ENCODE data around the gene KCNQ1. TPM values are rescaled to one million over a fixed set of nuclear protein-coding genes. Genes with fewer than 3 reads are reported as not detected.

KCNQ1 gene
- total RNA-seq, 4 donors from 2014 or later, result 5.6 to 46.8 (median 24.6) TPM

DNA sequence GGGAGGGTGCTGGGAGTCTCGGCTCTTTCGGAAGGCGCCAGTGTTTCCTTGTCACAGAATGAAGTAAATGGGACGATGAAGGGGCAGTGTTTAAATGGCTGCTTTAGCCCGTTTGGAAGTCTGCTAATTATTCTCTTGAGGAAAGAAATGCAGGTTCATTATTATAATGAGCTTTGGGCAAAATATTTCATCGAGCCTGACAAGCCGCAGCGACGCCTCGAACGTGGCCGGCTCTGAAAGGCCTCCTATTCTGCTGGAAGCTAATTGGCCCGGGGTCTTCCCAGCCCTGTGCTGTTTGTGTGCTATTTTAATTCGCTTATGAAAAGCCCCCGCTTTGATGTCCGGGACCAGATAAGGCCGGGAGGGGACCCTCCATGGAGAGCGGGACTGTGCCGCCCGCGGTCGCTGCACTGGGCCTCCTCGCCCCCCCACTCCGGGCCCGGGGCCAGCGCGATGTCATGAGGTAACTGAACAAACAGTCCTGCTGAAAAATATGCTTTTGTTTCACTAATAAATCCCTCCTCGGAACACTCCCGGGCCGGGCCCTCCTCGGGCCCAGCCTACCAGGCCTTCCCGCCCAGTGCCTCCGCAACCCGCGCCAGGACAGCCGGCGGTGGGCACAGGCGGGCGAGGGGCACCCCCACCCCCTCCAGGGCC, 362.3 kb downstream of the KCNQ1 start:
- WGBS, 2 donors (ENCODE audit: low coverage in 1 of 2), result 33 to 72% methylated on average over 5 to 39 of the region's 39 CpGs
- H3K9me3 ChIP-seq, result no peaks in the 10 kb centered on the region
- no peaks in the 10 kb centered on the region for H3K36me3 ChIP-seq
- TF ChIP-seq POLR2AphosphoS5 (IDR thresholded peaks at IDR 0.05) (peak in 1 of 3 donors; percentile 60), POLR2A (IDR thresholded peaks at IDR 0.05) (no peak), EP300 (IDR thresholded peaks at IDR 0.05; ENCODE audit: low read depth) (no peak)
- TF ChIP-seq, protein P1, sequence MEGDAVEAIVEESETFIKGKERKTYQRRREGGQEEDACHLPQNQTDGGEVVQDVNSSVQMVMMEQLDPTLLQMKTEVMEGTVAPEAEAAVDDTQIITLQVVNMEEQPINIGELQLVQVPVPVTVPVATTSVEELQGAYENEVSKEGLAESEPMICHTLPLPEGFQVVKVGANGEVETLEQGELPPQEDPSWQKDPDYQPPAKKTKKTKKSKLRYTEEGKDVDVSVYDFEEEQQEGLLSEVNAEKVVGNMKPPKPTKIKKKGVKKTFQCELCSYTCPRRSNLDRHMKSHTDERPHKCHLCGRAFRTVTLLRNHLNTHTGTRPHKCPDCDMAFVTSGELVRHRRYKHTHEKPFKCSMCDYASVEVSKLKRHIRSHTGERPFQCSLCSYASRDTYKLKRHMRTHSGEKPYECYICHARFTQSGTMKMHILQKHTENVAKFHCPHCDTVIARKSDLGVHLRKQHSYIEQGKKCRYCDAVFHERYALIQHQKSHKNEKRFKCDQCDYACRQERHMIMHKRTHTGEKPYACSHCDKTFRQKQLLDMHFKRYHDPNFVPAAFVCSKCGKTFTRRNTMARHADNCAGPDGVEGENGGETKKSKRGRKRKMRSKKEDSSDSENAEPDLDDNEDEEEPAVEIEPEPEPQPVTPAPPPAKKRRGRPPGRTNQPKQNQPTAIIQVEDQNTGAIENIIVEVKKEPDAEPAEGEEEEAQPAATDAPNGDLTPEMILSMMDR (IDR thresholded peaks at IDR 0.05), result no peak
- H3K4me1 ChIP-seq, result peaks cover 18 to 31% (median 18%) of the 10 kb centered on the region in 4 donors
- DNase-seq, result peak; percentile 79
- H3K27me3 ChIP-seq, result no peaks in the 10 kb centered on the region
- intact Hi-C loops (cut with DNase I; ENCODE audit: low total_unique reads), result loop anchor here (5.0 kb wide), 1 partner anchor 925 kb away; no protein-coding TSS in a partner anchor
- in situ Hi-C loops (cut with MboI; ENCODE audit: low pct_ligation_motif_present in 1 of 4, low pct_unique_long_range_greater_than_20kb in 1 of 4, low sequenced_read_pairs in 3 of 4), result no loop called here
- peak overlapping the region; percentile 24 to 76 (median 56) for H3K27ac ChIP-seq
- H3K4me3 ChIP-seq, result no peak overlapping the region

DNA sequence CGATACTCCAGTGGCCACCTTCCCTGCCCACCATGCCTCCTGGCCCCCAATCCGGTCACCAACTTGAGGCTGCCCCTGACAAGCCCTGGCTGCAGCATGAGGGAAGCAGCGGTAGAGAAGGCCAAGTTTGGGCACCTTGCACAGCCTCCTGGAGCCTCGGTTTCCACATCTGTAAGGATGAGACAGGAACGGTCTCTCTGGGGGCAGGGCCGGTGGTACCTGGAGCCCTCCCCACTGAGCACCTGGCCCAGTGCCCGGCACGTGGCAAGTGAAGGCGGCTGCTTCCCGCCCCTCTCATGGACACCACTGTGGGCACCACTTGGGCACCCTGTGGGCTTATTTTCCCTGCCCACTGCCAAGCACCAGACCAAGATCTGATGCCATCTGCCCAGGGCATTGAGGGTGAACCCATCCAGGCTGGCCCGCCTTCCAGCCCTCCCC, 363.0 kb downstream of the KCNQ1 start:
- in situ Hi-C loops (cut with MboI; ENCODE audit: low pct_ligation_motif_present in 1 of 4, low pct_unique_long_range_greater_than_20kb in 1 of 4, low sequenced_read_pairs in 3 of 4) (no loop called here), intact Hi-C loops (cut with DNase I; ENCODE audit: low total_unique reads) (loop anchor here (5.0 kb wide), 1 partner anchor 926 kb away; no protein-coding TSS in a partner anchor)
- H3K27ac ChIP-seq, result peak overlapping the region; percentile 13 to 76 (median 42)
- peak; percentile 7 for DNase-seq
- peaks cover 18 to 38% (median 23%) of the 10 kb centered on the region in 4 donors for H3K4me1 ChIP-seq
- 86% methylated on average over 11 of the region's 11 CpGs; no CpG with 5 or more reads in 1 of the 2 donors for WGBS, 2 donors (ENCODE audit: low coverage in 1 of 2)
- no peaks in the 10 kb centered on the region for H3K36me3 ChIP-seq
- H3K27me3 ChIP-seq, result no peaks in the 10 kb centered on the region
- no peaks in the 10 kb centered on the region for H3K9me3 ChIP-seq
- H3K4me3 ChIP-seq, result no peak overlapping the region
- TF ChIP-seq POLR2AphosphoS5 (IDR thresholded peaks at IDR 0.05) (no peak), POLR2A (IDR thresholded peaks at IDR 0.05) (no peak), EP300 (IDR thresholded peaks at IDR 0.05; ENCODE audit: low read depth) (no peak)
- TF ChIP-seq, protein P1 (IDR thresholded peaks at IDR 0.05), result no peak

DNA sequence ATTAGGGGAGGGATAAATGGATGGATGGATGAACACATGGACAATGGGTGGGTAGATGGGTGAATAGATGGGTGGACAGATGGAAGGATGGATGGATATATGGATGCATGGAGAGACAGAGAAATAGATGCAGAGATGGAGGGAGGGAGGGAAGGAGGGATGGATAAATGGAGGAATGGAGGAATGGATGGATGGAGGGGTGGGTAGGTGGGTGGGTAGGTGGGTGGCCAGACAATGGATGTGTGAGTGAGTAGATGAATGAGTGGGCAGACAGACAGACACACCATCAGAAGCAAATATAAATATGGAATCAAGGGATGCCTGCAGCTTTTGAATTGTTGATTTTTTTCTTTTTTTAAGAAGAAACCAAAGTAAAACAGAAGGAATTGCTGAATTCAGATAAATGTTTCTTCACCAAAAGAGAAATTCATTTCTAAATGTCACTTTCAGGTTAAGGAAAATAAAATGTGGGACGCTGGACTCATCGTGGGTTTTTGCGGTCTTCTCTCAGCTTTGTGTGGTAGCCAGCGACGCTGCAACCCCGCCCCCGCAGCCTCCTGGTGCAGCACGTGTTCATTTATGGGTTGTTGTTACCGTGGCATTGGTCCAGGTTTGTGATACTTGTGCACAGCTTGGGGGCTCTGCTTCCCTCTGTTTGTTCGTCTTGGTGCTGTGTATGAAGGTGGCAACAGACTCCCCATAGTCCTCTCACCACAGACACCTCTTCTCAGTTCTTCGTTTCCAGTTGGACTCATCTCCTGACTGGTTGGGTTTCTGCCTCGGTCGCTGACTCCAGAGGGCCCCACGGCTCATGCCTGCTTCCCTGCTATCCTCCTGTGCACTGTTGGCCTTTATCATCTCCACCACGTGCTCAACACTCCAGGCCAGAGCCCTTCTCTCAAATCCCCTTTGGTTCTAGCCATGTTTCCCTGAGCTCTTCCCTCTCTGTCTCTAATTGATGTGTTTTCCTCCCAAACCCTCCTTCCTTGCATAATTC, 364.3 kb downstream of the KCNQ1 start:
- peak; percentile 6 for DNase-seq
- no peak overlapping the region for H3K4me3 ChIP-seq
- H3K36me3 ChIP-seq, result no peaks in the 10 kb centered on the region
- WGBS, 2 donors (ENCODE audit: low coverage in 1 of 2), result 89 to 91% methylated on average over 12 to 15 of the region's 15 CpGs
- H3K27me3 ChIP-seq, result no peaks in the 10 kb centered on the region
- TF ChIP-seq POLR2A (IDR thresholded peaks at IDR 0.05) (no peak), POLR2AphosphoS5 (IDR thresholded peaks at IDR 0.05) (no peak), EP300 (IDR thresholded peaks at IDR 0.05; ENCODE audit: low read depth) (no peak)
- TF ChIP-seq, protein P1 (IDR thresholded peaks at IDR 0.05), result no peak
- in situ Hi-C loops (cut with MboI; ENCODE audit: low pct_ligation_motif_present in 1 of 4, low pct_unique_long_range_greater_than_20kb in 1 of 4, low sequenced_read_pairs in 3 of 4) (no loop called here), intact Hi-C loops (cut with DNase I; ENCODE audit: low total_unique reads) (loop anchor here (5.0 kb wide), 1 partner anchor 927 kb away; no protein-coding TSS in a partner anchor)
- peaks cover 18 to 38% (median 24%) of the 10 kb centered on the region in 4 donors for H3K4me1 ChIP-seq
- H3K9me3 ChIP-seq, result no peaks in the 10 kb centered on the region
- H3K27ac ChIP-seq, result no peak overlapping the region

DNA sequence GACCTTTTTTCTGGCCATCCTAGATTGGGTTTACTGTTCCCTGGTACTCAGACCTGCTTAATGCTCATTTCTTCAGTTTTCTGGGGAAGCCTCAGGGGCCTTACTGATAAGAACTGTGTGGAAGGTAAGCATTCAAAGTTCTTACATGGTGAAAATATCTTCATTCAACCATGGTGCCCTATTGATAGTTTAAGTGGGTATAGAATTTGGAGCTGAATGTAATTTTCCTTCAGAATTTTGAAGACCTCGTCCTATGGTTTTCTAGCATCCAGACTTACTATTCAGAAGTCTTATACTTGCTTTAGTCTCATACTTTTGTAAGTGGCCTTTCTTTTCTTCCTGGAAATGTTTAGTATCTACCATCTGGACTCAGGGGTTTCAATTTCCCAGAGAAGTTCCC, 365.0 kb downstream of the KCNQ1 start:
- no peak for DNase-seq
- Histone ChIP-seq H3K27me3 (no peaks in the 10 kb centered on the region), H3K4me3 (no peak overlapping the region), H3K9me3 (no peaks in the 10 kb centered on the region), H3K4me1 (peaks cover 18 to 38% (median 24%) of the 10 kb centered on the region in 4 donors), H3K27ac (peak overlapping the region in 2 of 4 donors; percentile 3 to 8), H3K36me3 (no peaks in the 10 kb centered on the region)
- TF ChIP-seq EP300 (IDR thresholded peaks at IDR 0.05; ENCODE audit: low read depth) (no peak), POLR2A (IDR thresholded peaks at IDR 0.05) (no peak), POLR2AphosphoS5 (IDR thresholded peaks at IDR 0.05) (no peak)
- TF ChIP-seq, protein P1 (IDR thresholded peaks at IDR 0.05), result no peak
- WGBS, 2 donors (ENCODE audit: low coverage in 1 of 2), result 79 to 80% methylated on average over 1 of the region's 1 CpG
- intact Hi-C loops (cut with DNase I; ENCODE audit: low total_unique reads), result loop anchor here (5.0 kb wide), 1 partner anchor 928 kb away; no protein-coding TSS in a partner anchor
- in situ Hi-C loops (cut with MboI; ENCODE audit: low pct_ligation_motif_present in 1 of 4, low pct_unique_long_range_greater_than_20kb in 1 of 4, low sequenced_read_pairs in 3 of 4), result no loop called here
